Progenitor cell of endocrine pancreas (in vitro differentiated cells): Measurements from ENCODE around the gene C19orf25. TPM values are rescaled to one million over a fixed set of nuclear protein-coding genes. Genes with fewer than 3 reads are reported as not detected.
"Not testable (repeated sequence)": the region's sequence is repeated elsewhere in the genome, so short reads cannot be mapped to it uniquely, and the experiment has no call there.

Experiments used
- DNase-seq: peaks from one replicate; pipeline ENCODE4 v3.0.0; 2021; ENCODE audit warnings: low spot score; ENCODE audit not compliant: unreplicated experiment
- H3K27ac Mint-ChIP-seq: 2 replicates; pipeline ENCODE4 v1.8.0; 2021; ENCODE audit warnings: mild to moderate bottlenecking, moderate library complexity, mixed read lengths
- H3K27me3 Mint-ChIP-seq: 2 replicates; pipeline ENCODE4 v1.8.0; 2021; ENCODE audit warnings: mixed read lengths
- H3K36me3 Mint-ChIP-seq: 2 replicates; pipeline ENCODE4 v1.8.0; 2022; ENCODE audit warnings: mixed read lengths; ENCODE audit not compliant: insufficient read depth
- H3K4me1 Mint-ChIP-seq: 2 replicates; pipeline ENCODE4 v1.8.0; 2021; ENCODE audit warnings: low read depth, mixed read lengths
- H3K4me3 Mint-ChIP-seq: 2 replicates; pipeline ENCODE4 v1.8.0; 2021; ENCODE audit warnings: low read depth, mild to moderate bottlenecking, moderate library complexity, mixed read lengths
- H3K9me3 Mint-ChIP-seq: 2 replicates; pipeline ENCODE4 v1.8.0; 2021; ENCODE audit warnings: low read depth, mixed read lengths
- total RNA-seq: library from RNA; stranded (reverse); gene quantifications from 2 replicates; pipeline ENCODE4 v1.2.1, GENCODE V29; 2021
- TF ChIP-seq, protein P1 (sequence below): fragments of 200-600 bp; sonication (generic); IDR thresholded peaks from one replicate; pipeline ENCODE4 v1.5.0; 2021; ENCODE audit warnings: antibody characterized with exemption, mild to moderate bottlenecking; ENCODE audit not compliant: unreplicated experiment

C19orf25 gene
- total RNA-seq, 1 donor from 2014 or later, result 31.3 TPM

DNA sequence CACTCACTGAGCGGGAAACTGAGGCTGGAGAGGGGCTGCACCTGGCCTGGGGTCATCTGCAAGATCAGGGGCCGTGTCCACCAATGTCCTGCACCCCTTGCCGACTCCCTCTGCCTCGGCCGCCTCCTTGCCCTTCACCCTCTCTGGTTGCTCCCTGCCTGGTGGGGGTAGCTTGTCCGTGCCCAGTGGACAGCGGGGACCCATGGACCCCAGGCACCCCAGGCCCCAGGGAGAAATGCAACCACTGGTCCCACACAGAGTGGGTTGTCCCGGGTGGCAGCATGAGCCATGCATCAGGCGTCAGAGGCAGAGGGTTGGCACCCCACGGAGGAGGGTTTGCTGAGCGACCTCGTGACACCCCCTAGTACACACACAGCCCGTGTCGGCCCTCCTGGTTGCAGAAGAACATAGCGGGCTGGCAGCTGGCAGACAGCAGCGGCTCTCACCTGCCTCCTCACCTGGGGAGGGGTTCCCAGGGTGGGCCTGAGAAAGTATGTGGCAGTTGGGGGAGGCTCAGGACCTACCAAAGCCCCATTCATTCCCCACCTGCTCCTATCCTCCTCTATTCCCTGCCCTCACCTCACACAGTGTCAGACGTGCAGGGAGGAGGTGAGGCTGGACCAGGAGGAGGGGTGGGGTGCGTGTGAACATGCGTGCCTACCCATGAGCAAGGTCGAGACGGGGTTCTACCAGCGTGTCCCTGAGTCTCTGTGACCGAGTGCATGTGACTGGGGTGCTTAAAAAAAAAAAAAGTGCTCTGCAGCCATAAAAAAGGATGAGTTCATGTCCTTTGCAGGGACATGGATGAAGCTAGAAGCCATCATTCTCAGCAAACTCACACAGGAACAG lies 25.1 kb upstream of the C19orf25 start:
- H3K9me3 Mint-ChIP-seq, result no peaks in the 10 kb centered on the region
- peaks cover 4% of the 10 kb centered on the region for H3K4me1 Mint-ChIP-seq
- no peak overlapping the region for H3K27ac Mint-ChIP-seq
- peaks cover 2% of the 10 kb centered on the region for H3K36me3 Mint-ChIP-seq
- DNase-seq, result no peak
- H3K4me3 Mint-ChIP-seq, result no peak overlapping the region
- peaks cover 24% of the 10 kb centered on the region for H3K27me3 Mint-ChIP-seq
- TF ChIP-seq, protein P1, sequence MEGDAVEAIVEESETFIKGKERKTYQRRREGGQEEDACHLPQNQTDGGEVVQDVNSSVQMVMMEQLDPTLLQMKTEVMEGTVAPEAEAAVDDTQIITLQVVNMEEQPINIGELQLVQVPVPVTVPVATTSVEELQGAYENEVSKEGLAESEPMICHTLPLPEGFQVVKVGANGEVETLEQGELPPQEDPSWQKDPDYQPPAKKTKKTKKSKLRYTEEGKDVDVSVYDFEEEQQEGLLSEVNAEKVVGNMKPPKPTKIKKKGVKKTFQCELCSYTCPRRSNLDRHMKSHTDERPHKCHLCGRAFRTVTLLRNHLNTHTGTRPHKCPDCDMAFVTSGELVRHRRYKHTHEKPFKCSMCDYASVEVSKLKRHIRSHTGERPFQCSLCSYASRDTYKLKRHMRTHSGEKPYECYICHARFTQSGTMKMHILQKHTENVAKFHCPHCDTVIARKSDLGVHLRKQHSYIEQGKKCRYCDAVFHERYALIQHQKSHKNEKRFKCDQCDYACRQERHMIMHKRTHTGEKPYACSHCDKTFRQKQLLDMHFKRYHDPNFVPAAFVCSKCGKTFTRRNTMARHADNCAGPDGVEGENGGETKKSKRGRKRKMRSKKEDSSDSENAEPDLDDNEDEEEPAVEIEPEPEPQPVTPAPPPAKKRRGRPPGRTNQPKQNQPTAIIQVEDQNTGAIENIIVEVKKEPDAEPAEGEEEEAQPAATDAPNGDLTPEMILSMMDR, result no peak

DNA sequence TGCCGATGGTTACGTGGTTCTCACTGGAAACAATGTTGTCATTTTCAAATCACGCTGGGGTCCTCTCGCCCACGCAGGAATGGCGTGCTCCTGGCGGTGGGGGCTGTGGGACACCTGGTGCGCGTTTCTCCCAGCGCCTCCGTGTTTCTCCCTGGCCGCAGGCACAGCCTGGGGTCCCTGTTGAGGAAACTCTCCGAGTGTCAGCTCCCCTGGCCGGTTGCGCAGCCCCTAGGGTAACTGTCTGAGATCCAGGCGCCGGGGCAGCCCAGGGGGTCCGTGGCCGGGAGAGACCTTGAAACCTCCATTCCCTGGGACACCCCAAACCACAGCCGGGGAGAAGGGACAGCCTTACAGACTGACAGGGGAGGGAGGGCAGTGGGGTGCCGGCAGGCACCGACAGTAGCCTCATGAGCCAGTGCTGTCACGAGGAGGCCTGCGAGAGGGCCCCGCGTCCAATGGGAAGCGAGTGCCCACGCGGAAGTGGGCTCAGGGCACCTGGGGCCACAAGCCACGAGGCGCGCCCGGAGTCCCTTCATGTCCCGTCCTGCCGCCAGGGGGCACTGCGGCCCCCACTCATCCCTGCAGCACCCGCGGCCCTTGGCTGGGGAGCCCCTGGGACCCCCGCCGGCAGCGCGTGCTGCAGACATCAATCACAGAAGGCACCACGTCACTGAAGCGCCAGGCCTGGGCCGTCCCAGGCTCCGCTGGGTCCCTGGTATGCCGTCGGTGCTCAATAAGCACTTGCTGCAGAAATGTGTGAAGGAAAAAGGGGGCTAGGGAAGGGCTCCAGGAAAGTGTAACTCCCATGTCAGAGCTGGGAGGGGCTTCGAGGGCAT lies 24.3 kb upstream of the C19orf25 start:
- no peak overlapping the region for H3K27ac Mint-ChIP-seq
- no peaks in the 10 kb centered on the region for H3K9me3 Mint-ChIP-seq
- peaks cover 4% of the 10 kb centered on the region for H3K4me1 Mint-ChIP-seq
- H3K4me3 Mint-ChIP-seq, result no peak overlapping the region
- TF ChIP-seq, protein P1, result peak; percentile 76
- DNase-seq, result no peak
- peaks cover 24% of the 10 kb centered on the region for H3K27me3 Mint-ChIP-seq
- H3K36me3 Mint-ChIP-seq, result peaks cover 2% of the 10 kb centered on the region

DNA sequence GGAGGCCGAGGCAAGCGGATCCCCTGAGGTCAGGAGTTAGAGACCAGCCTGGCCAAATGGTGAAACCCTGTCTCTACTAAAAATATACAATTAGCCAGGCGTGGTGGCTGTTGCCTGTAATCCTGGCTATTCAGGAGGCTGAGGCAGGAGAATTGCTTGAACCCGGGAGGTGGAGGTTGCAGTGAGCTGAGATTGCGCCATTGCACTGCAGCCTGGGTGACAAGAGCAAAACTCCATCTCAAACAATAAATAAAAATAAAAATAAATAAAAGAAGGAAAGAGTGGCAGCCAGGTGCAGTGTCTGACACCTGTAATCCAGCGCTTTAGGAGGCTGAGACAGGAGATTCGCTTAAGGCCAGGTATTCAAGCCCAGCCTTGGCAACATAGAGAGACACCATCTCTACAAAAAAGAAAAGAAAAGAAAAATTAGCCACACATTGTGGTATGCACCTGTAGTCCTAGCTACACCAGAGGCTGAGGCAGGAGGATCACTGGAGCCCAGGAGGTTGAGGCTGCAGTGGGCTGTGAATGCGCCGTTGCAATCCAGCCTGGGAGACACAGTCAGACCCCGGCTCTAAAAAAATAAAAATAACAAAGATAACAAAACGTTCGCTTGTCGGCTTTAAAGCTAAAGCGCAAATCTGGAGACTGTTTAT lies 23.5 kb upstream of the C19orf25 start:
- no peak overlapping the region for H3K27ac Mint-ChIP-seq
- H3K4me1 Mint-ChIP-seq, result peaks cover 5% of the 10 kb centered on the region
- peaks cover 24% of the 10 kb centered on the region for H3K27me3 Mint-ChIP-seq
- H3K36me3 Mint-ChIP-seq, result peaks cover under 1% of the 10 kb centered on the region
- TF ChIP-seq, protein P1, result no peak
- no peak overlapping the region for H3K4me3 Mint-ChIP-seq
- no peak for DNase-seq
- H3K9me3 Mint-ChIP-seq, result no peaks in the 10 kb centered on the region

DNA sequence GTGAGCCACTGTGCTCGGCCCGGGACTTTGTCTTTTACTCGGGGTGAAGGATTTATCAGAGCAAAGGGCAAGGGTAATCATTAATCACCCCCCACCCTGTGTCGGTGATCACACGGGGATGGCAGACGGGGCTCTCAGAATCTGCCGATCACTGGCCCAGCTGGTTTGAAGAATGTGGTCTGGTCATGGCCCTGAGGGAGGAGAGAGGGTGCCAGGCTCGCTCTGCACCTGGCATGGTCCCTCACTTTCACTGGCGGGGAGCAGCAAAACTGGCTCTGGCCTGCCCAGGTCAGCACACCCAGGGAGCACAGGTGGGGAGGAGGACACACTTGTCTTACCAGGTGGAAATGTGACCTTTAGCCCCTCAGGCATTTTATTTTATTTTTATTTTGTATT lies 22.2 kb upstream of the C19orf25 start:
- Mint-ChIP-seq H3K27ac (peak overlapping the region; percentile 84), H3K4me3 (no peak overlapping the region), H3K9me3 (no peaks in the 10 kb centered on the region), H3K36me3 (no peaks in the 10 kb centered on the region), H3K27me3 (peaks cover 24% of the 10 kb centered on the region), H3K4me1 (peaks cover 10% of the 10 kb centered on the region)
- no peak for DNase-seq
- TF ChIP-seq, protein P1, result no peak

DNA sequence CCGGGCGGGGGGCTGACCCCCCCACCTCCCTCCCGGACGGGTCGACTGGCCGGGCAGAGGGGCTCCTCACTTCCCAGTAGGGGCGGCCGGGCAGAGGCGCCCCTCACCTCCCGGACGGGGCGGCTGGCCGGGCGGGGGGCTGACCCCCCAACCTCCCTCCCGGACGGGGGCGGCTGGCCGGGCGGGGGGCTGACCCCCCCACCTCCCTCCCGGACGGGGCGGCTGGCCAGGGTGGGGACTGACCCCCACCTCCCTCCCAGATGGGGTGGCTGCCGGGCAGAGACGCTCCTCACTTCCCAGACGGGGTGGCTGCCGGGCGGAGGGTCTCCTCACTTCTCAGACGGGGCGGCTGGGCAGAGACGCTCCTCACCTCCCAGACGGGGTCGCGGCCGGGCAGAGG lies 20.2 kb upstream of the C19orf25 start:
- H3K27me3 Mint-ChIP-seq, result peaks cover 11% of the 10 kb centered on the region
- not testable (repeated sequence) for H3K36me3 Mint-ChIP-seq, H3K27ac Mint-ChIP-seq, DNase-seq, H3K4me3 Mint-ChIP-seq, H3K9me3 Mint-ChIP-seq, H3K4me1 Mint-ChIP-seq
